KMS-11 (cell line): ENCODE measurements around the gene RFTN1.

ENCODE experiments used
- H2AFZ ChIP-seq: fragments of 200-600 bp; sonication (generic); 2 replicates; pipeline ENCODE4 v1.6.1; 2016; ENCODE audit warnings: antibody characterized with exemption, mixed run types, low read depth
- H3K27ac ChIP-seq: fragments of 200-600 bp; sonication (generic); 2 replicates; pipeline ENCODE4 v1.6.1; 2016; ENCODE audit warnings: mild to moderate bottlenecking, mixed run types
- H3K27me3 ChIP-seq: fragments of 200-600 bp; sonication (generic); 2 replicates; pipeline ENCODE4 v1.6.1; 2017; ENCODE audit warnings: mild to moderate bottlenecking, low read depth, mixed run types, moderate library complexity; ENCODE audit not compliant: insufficient read depth
- H3K36me3 ChIP-seq: fragments of 200-600 bp; sonication (generic); 2 replicates; pipeline ENCODE4 v1.6.1; 2017; ENCODE audit warnings: mild to moderate bottlenecking, mixed run types; ENCODE audit not compliant: insufficient read depth
- H3K4me1 ChIP-seq: fragments of 200-600 bp; sonication (generic); 2 replicates; pipeline ENCODE4 v1.6.1; 2016; ENCODE audit warnings: mild to moderate bottlenecking, low read depth, mixed run types; ENCODE audit not compliant: poor library complexity, severe bottlenecking
- H3K4me2 ChIP-seq: fragments of 200-600 bp; sonication (generic); 2 replicates; pipeline ENCODE4 v1.7.0; 2016; ENCODE audit warnings: mild to moderate bottlenecking, mixed run types
- H3K4me3 ChIP-seq: fragments of 200-600 bp; sonication (generic); IDR thresholded peaks from 2 replicates; pipeline ENCODE4 v1.6.1; 2017; ENCODE audit warnings: low read depth, low read length, mixed read lengths; ENCODE audit not compliant: insufficient read depth
- H3K79me2 ChIP-seq: fragments of 200-600 bp; sonication (generic); 2 replicates; pipeline ENCODE4 v1.6.1; 2016; ENCODE audit warnings: low read depth, mixed run types; ENCODE audit not compliant: insufficient read depth
- H3K9ac ChIP-seq: fragments of 200-600 bp; sonication (generic); 2 replicates; pipeline ENCODE4 v1.6.1; 2016; ENCODE audit warnings: mild to moderate bottlenecking, mixed run types
- H4K20me1 ChIP-seq: fragments of 200-600 bp; sonication (generic); 2 replicates; pipeline ENCODE4 v1.6.1; 2016; ENCODE audit warnings: mild to moderate bottlenecking, mixed run types; ENCODE audit not compliant: insufficient read depth
- TF ChIP-seq, protein P1 (sequence below): fragments of 200-600 bp; sonication (generic); conservative IDR thresholded peaks from 2 replicates; pipeline ENCODE4 v1.6.1; 2017; ENCODE audit warnings: low read depth, mild to moderate bottlenecking, antibody characterized with exemption, low read length, moderate library complexity, mixed read lengths

RFTN1 gene

DNA sequence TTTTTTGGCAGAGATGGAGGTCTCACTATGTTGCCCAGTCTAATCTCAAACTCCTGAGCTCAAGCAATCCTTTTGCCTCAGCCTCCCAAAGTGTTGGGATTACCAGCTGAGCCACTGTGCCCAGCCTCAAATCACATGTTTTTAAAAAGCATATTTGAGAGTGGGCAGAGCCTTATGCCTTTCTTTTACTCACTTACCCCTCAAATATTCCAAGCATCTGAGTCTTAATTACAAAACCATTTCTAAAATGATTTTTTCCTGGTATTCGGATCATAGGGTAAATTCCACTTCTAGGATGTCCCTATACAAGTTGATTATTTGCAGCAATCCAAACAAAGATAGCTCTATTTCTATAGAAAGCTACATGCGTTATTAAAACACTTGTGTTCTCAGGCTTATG is 106.1 kb downstream of the RFTN1 start:
- H3K4me1 ChIP-seq = no peaks in the 10 kb centered on the region
- no peaks in the 10 kb centered on the region for H3K36me3 ChIP-seq
- H3K27ac ChIP-seq = no peak overlapping the region
- H3K4me2 ChIP-seq = no peak overlapping the region
- H4K20me1 ChIP-seq = no peaks in the 10 kb centered on the region
- H3K27me3 ChIP-seq = no peaks in the 10 kb centered on the region
- H2AFZ ChIP-seq = no peak overlapping the region
- TF ChIP-seq, protein P1, sequence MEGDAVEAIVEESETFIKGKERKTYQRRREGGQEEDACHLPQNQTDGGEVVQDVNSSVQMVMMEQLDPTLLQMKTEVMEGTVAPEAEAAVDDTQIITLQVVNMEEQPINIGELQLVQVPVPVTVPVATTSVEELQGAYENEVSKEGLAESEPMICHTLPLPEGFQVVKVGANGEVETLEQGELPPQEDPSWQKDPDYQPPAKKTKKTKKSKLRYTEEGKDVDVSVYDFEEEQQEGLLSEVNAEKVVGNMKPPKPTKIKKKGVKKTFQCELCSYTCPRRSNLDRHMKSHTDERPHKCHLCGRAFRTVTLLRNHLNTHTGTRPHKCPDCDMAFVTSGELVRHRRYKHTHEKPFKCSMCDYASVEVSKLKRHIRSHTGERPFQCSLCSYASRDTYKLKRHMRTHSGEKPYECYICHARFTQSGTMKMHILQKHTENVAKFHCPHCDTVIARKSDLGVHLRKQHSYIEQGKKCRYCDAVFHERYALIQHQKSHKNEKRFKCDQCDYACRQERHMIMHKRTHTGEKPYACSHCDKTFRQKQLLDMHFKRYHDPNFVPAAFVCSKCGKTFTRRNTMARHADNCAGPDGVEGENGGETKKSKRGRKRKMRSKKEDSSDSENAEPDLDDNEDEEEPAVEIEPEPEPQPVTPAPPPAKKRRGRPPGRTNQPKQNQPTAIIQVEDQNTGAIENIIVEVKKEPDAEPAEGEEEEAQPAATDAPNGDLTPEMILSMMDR = no peak
- H3K4me3 ChIP-seq = no peak overlapping the region
- no peaks in the 10 kb centered on the region for H3K79me2 ChIP-seq
- H3K9ac ChIP-seq = no peak overlapping the region

DNA sequence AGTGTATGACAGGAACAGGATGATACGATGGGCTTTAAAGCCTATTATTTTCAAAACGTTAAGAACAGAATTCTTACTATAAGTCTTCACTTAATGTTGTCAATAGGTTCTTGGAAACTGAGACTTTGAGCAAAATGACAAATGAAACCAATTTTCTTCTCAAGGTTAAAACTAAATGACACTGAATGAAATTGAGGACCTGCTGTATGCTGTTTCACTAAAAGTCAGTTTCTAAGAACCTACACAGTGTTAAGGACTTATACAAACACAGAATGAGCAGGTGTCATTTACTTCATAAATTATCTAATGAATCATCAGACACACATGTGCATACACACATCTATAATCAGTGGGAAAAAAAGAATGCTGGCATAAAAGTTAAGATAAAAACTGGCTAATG is 106.9 kb downstream of the RFTN1 start:
- TF ChIP-seq, protein P1 = no peak
- no peak overlapping the region for H3K4me2 ChIP-seq
- no peak overlapping the region for H3K27ac ChIP-seq
- no peaks in the 10 kb centered on the region for H3K36me3 ChIP-seq
- H4K20me1 ChIP-seq = no peaks in the 10 kb centered on the region
- no peak overlapping the region for H2AFZ ChIP-seq
- no peaks in the 10 kb centered on the region for H3K79me2 ChIP-seq
- H3K27me3 ChIP-seq = no peaks in the 10 kb centered on the region
- H3K9ac ChIP-seq = no peak overlapping the region
- no peak overlapping the region for H3K4me3 ChIP-seq
- H3K4me1 ChIP-seq = no peaks in the 10 kb centered on the region

DNA sequence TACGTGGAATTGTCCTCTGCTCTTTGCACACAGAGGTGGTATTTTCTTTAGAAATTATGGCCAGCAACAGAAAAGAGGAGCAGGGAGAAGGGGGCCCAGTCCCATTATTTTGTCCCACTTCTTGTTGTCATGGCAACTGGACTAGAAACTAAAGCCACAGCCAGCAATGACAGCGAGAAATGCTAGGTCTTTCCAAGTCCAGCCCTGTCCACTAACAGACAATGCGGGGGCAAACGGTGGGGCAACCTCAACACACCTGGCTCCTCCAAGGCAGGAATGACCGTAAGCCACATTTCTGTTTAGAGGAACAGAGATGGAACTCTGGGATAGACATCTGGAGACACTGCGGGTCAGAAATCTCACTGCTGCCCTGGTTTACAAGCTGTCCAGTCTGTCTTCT is 107.3 kb downstream of the RFTN1 start:
- Histone ChIP-seq H3K36me3 (no peaks in the 10 kb centered on the region), H4K20me1 (no peaks in the 10 kb centered on the region), H2AFZ (no peak overlapping the region), H3K4me2 (no peak overlapping the region), H3K79me2 (no peaks in the 10 kb centered on the region), H3K4me3 (no peak overlapping the region), H3K4me1 (no peaks in the 10 kb centered on the region), H3K27me3 (no peaks in the 10 kb centered on the region), H3K27ac (no peak overlapping the region), H3K9ac (no peak overlapping the region)
- TF ChIP-seq, protein P1 = no peak

DNA sequence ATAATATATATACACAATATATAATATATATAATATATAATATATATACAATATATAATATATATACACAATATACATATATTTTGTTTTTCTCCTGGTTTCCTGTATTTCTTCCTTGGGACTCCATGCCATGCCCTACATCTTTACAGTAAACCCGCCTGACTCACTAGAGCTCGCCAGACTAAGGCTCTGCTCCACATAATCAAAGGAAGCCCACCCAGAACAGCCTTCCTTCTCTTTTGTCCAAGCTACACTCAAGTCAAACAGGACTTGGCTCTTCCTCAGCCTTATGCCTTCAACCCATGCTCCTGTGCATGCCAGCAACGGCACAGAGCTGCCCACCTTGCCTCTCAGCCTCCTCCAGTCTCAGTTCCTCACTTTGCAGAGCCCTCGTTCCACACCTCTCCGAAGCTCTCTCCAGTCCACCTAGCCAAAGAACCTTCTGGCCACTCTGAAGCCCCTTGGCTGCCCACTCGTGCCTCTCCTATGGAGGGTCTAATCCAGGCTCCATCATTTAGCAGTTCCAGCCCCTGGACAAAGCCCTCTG is 109.1 kb downstream of the RFTN1 start:
- peaks cover 9% of the 10 kb centered on the region for H3K4me1 ChIP-seq
- no peaks in the 10 kb centered on the region for H3K79me2 ChIP-seq
- H4K20me1 ChIP-seq = no peaks in the 10 kb centered on the region
- no peak overlapping the region for H3K9ac ChIP-seq
- H3K4me2 ChIP-seq = no peak overlapping the region
- no peak overlapping the region for H3K27ac ChIP-seq
- no peaks in the 10 kb centered on the region for H3K27me3 ChIP-seq
- H3K36me3 ChIP-seq = no peaks in the 10 kb centered on the region
- TF ChIP-seq, protein P1 = no peak
- no peak overlapping the region for H3K4me3 ChIP-seq
- H2AFZ ChIP-seq = no peak overlapping the region
